GM08714 (cell line): ENCODE results near the gene PUDP.

Experiments
- H3K4me3 ChIP-seq: fragments of 200-500 bp; sonication (Bioruptor generic); 2 replicates; pipeline ENCODE4 v1.5.1; 2014; ENCODE audit warnings: mild to moderate bottlenecking, low read length, inconsistent platforms
- ZNF274 ChIP-seq: IDR thresholded peaks from 2 replicates; pipeline ENCODE4 v1.6.1; 2012; ENCODE audit warnings: mild to moderate bottlenecking, low read depth, low read length

The PUDP gene

DNA sequence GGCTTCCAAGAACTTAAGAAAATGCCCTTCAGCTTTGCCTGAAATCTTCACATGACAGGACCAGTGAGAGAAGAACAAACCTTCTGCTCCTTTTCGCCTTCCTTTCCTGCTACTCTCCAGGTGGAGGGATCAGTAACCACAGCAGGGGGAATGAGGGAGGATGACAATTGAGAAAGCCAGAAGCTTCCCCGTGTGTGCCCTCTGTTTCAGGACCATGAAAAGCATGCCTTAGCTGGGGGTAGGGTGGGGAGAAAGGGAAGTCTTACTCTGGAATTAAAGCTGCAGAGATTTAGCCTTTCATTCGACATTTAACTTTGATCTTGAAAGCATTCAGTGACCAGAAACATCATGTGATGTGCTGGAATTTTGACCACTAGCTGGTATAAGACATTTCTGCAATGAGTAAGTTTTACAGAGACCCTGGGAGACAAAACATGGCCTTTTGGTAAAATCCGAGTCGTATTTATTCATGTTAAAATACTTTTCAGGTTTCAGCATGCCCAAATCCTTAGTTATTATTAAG lies 10.6 kb upstream of the PUDP start:
- no peak for TF ChIP-seq ZNF274
- no peak overlapping the region for H3K4me3 ChIP-seq

DNA sequence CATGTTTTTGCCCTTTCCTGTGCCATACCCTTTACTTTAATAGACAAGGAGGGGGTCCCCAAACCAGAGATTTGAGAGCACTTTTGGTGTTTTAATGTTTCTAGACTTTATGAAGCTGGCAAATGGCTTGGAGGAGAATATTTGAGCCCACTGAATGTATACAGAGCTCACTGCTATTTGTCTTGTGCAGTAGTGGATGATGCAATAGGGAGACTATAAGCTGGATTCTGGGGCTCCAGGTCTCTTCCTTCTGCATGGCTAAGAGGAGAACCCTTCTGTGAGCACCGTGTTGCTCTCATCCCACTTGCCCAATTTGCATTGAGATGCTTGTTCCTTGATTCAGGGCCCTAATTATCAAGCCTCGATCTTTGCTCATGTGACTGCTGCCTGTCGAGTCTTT lies 8.9 kb upstream of the PUDP start:
- TF ChIP-seq ZNF274, result no peak

DNA sequence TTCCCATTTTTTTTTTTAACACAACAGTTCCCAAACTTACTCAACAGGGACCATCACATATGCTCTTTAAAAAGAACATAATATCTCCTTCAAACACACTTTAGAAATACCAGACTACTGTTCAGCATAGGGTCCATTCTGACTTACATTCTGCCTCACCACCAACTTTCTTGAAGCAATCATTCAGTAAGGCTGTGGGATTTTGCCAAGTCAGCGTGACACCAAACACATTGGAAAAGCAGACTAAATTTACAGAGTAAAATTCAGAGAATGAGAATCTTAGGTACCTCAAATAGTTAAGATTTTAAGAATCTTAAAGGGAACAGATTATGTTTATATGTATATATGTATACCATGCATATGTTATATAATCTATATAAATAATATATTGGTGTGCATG lies 7.2 kb upstream of the PUDP start:
- no peak for TF ChIP-seq ZNF274
- no peak overlapping the region for H3K4me3 ChIP-seq

More for the DNA sequence above, 8.9 kb upstream of the PUDP start:
- H3K4me3 ChIP-seq, result no peak overlapping the region

DNA sequence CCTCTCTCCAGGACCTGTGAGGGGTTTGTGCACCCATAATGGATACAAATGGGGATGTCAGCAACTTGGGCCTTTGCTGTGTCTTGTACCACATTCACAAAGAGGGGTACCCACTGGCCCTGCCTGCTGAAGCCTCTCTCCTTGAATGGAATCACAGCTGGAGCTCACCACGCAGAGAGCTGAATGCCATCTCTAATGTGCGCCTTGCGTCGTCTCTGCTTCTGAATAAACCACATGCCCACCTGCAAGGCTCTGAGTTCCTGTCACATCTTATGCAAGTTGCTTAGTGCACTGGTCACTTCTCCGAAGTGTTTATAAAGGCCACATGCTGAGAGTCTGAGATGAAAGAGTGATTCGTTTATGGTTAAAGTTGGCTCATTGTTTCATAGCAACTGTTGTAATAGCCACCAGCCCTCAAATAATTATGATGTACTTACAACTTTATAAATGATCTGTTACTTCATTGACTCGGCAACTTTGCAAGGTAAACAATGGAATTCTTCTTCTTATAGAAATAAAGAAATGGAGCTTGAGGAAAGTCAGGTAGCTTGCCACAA lies 6.2 kb upstream of the PUDP start:
- H3K4me3 ChIP-seq, result no peak overlapping the region
- TF ChIP-seq ZNF274, result no peak

DNA sequence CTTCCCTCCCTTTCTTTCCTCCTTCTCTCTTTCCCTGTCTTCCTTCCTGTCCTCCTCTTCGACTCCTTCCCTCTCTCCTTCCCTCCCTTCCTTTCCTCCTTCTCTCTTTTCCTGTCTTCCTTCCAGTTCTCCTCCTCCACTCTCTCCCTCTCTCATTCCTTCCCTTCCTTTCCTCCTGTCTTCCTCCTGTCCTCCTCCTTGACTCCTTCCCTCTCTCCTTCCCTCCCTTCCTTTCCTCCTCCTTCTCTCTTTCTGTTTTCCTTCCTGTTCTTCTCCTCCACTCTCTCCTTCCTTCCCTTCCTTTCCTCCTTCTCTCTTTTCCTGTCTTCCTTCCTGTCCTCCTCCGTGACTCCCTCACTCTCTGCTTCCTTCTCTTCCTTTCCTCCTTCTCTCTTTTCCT lies 5.3 kb upstream of the PUDP start:
- TF ChIP-seq ZNF274, result no peak
- H3K4me3 ChIP-seq, result no peak overlapping the region

DNA sequence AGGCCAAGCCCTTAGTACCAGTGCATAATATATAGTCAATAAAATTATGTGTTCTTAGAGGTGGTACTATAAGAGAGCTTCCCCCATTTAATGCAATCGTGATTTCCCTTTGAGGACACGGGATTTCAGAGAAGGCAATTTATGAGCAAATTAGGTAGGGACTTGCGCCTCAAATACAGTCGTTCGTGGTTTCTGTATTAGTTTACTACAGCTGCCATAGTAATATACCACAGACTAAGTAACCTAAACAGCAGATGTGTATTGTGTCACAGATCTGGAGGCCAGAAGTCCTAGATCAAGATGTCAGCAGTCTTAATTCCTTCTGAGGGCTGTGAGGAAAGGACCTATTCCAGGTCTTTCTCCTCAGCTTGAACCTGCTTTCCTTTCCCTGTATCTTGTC lies 1.5 kb upstream of the PUDP start:
- TF ChIP-seq ZNF274, result no peak
- H3K4me3 ChIP-seq, result no peak overlapping the region

DNA sequence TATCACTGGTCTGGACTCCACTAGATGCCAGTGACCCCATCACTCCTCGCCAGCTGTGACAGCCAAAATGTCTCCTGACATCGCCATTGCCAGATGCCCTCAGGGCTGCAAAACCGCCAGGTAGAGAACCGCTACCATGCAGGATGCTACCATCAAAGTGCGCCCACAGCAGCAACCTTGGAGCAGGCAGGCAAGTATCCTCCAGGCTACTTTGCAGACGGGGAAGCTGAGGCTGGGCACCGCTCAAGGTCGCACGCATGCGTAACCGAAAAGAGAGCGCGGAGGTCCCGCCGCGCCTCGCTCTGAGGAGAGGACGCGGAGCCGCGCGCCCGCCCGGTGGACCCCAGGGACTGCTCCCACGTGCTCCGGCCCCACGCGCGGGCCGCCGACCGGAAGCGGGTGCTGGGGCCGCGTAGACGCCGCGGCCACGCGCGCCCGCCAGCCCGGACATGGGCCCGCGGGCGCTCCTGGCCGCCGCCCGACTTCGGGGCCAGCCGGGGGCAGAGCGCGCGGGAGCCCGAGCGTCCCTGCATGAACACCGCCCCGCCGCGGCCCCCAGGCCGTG lies 458 bp downstream of the PUDP start, which contains the start of gene STS:
Gene STS, plus strand, starts transcription at position 300 of the 565 bp plus-strand sequence. CDS start 105,488 bp downstream, outside the sequence.
- no peak for TF ChIP-seq ZNF274
- H3K4me3 ChIP-seq, result peak within 1 kb of the TSS; percentile 80

DNA sequence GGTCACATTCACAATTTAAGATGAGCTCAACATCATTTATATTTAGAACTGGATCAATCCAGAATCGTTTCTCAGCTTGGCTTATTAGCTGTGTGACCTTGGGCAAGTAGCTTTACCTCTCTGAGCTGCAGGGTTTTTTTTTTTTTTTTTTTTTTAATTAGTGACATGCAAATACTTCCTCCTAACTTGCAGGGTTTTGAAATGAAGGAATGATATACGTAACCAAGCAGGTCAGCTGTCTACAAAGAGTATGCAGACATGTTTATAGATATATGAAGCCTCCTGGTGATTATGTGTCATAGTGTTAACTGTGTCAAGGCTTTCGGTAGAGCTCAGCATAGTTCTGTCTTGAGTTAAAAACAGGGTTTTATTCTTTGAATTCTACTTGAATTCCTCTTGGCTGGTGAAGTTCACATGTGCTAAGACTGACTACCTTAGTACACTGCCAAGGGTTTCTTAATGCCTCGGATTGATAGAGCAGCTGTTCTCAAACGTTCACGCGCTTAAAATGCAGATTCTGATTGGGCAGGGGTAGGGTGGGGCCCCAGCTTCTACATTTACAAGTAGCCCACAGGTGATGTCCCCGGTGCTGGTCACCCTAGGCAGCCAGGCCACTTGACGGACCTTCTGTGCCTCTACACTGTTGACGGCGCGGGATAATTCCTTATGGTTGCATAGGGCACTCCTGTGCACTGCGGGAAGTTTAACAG lies 1.1 kb downstream of the PUDP start:
- TF ChIP-seq ZNF274, result no peak
- H3K4me3 ChIP-seq, result peak overlapping the region; percentile 80

DNA sequence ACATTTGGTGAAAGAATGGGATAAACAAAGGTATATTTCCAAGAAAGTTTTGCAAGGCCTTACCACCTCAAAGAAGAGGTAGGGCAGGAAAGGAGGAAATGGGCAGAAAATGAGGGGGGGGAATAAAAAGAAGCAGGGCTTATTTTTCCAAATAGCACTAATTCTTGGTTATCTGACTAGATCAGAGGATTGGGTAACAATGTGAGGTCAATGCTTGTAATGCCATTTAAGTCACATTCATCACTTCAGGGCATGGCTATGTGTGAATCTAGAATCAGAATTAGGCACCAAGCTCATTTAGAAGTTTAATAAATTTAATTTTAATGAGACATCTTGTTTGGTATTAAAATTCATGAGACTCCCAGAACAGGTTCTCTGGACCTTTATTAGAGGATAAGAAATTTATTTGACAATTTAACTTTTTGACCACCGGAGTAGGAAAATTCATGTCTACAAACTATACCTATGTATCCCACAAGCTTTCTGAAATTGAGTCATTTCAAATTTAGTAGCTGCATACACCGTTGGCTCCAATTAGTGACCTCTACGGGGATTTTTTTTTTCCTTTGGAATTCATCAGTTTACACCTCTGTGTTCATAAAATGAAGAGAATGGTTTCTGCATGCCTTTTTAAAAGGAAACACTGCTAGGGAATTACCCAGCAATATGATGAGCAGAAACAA lies 1.8 kb downstream of the PUDP start:
- H3K4me3 ChIP-seq, result no peak overlapping the region
- TF ChIP-seq ZNF274, result no peak

DNA sequence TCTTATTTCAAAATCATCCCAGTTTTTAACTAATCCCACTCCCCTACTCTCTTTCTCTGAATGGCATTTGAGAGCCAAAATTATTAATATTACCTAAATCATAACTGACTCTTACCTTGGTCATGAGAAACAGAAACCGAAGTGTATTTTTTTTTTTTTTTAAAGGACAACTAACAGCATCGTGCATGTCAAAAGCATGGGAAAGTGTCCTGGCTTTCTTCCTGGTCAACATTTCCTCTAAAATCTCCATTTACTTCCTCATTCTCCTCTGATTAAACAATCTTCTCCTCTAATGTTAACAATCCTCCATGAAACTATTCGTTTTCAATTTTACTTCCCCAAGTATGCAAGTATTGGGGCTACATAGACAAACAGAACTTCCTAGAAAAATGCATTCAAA lies 2.5 kb downstream of the PUDP start:
- H3K4me3 ChIP-seq, result no peak overlapping the region
- TF ChIP-seq ZNF274, result no peak

DNA sequence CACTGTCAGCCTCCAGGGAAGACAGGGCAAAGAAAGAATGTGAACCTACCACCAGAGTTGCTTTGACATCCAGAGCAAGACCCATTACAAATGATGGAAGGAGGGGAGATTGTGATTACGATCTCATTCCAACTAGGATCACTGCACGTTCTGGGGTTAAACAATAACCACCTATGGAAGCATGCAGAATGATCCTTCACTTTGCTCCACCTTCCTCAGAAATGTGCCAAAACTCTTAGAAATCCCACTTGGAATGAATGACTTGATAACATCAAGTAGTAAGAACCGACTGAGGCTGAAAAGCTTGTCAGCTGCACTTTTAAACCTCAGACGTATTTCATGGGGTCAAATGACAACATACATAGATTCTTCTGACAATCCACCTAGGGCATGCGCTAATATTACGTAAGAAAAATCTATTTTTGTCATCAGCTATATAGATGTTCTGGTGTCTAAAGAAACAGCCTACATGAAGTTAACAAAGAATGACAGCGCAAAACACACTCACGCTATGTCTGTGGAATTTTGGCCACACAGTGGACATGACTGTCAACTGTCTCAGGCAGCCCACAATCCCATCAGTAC lies 3.9 kb downstream of the PUDP start:
- TF ChIP-seq ZNF274, result no peak
- H3K4me3 ChIP-seq, result no peak overlapping the region

DNA sequence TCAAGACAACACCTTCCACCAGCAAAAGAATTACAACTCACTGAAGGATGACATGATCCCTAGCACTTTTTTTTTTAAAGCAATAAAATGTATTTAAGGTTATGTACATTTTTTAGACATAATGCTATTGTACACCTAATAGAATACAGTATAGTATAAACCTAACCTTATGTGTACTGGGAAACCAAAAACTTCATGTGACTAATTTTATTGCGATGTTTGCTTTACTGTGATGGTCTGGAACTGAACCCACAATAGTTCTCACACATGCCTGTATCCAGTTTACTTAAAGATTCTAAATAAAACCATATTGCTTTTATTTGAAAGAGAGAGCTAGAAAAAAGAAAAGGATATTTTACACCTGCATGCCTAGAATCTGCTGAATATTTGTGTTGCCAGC lies 4.9 kb downstream of the PUDP start:
- no peak for TF ChIP-seq ZNF274
- H3K4me3 ChIP-seq, result no peak overlapping the region

DNA sequence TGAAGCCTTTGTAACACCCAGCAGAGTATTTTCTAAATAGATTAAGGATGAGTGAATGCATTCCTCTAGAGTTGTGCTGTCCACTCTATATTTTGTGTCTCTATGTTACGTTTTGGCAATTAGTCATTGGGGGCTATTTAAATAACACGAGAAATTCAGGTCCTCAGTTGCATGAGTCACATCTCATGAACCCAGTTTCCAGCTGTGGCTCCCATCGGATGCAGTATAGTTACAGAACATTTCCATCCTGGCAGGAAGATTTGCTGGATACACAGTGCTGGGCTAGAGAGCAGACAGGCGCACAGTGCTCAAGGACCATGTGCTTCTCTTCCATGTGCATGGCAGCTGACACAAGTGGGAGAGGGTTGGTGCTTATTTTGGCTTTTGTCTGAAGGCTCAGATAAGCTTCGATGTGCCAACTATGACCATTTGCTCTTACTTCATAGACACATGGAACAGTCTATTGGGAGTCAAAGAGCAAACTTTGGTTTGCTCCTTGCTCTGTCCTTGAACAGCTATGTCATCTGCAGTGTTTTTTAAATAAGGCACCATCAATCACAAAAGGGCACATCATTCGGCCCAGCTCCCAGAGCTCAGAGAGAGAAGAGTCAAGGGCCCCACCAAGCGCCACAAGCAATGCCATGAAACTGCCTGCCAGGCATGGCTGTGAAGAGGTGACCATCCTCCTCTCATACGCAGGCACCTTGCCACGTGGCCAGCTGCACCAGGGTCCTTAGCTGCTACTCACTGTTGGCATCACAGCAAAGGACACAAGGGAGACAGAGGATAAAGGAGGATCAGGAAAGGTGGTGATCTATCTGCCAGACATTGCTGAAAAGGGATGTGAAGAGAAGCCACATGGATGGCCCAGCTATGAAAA lies 8.5 kb downstream of the PUDP start:
- H3K4me3 ChIP-seq, result no peak overlapping the region
- TF ChIP-seq ZNF274, result no peak
